Endothelial cell of umbilical vein (primary cell): Measurements from ENCODE around the gene IL4R.

ENCODE experiments used
- EZH2 ChIP-seq: IDR thresholded peaks from 2 replicates; pipeline ENCODE4 v1.6.1; 2012; ENCODE audit warnings: borderline replicate concordance, low read depth, mild to moderate bottlenecking, moderate library complexity, low read length, inconsistent platforms; ENCODE audit not compliant: severe bottlenecking
- TF ChIP-seq, protein P1 (sequence below), 2 donors: IDR thresholded peaks; 1 replicate in 1 of 2; 2 replicates in 1 of 2; pipeline ENCODE4 v1.5.1; 2011; ENCODE audit warnings: low read length in 2 of 2, mild to moderate bottlenecking in 2 of 2, moderate library complexity in 2 of 2, control low read depth in 1 of 2, inconsistent platforms in 1 of 2, low read depth in 1 of 2; ENCODE audit not compliant: insufficient read depth in 1 of 2; ENCODE audit errors: extremely low read depth in 1 of 2

DNA sequence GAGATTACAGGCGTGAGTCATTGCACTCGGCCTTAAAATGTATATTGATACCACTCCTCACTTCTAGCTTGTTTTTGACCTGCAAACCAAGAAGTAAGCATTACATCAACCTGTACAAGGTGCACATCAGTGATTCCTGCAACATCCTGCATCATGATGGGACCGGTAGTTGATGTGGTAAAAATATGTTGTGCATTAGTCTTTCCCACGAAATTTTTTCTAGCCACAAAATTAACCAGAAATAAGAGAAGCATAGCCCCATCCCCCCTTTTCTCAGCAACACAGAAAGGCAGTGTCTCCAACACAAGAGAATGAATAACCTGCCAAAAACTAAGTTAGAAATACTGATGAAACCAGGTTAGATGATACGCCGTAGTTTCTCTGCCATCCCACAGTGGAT is 24.1 kb upstream of the IL4R start:
- TF ChIP-seq, protein P1, sequence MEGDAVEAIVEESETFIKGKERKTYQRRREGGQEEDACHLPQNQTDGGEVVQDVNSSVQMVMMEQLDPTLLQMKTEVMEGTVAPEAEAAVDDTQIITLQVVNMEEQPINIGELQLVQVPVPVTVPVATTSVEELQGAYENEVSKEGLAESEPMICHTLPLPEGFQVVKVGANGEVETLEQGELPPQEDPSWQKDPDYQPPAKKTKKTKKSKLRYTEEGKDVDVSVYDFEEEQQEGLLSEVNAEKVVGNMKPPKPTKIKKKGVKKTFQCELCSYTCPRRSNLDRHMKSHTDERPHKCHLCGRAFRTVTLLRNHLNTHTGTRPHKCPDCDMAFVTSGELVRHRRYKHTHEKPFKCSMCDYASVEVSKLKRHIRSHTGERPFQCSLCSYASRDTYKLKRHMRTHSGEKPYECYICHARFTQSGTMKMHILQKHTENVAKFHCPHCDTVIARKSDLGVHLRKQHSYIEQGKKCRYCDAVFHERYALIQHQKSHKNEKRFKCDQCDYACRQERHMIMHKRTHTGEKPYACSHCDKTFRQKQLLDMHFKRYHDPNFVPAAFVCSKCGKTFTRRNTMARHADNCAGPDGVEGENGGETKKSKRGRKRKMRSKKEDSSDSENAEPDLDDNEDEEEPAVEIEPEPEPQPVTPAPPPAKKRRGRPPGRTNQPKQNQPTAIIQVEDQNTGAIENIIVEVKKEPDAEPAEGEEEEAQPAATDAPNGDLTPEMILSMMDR (IDR thresholded peaks at IDR 0.05; ENCODE audit: extremely low read depth in 1 of 2, insufficient read depth in 1 of 2, low read depth in 1 of 2, low read length in 2 of 2) = no peak
- no peak for TF ChIP-seq EZH2
